Hepatocyte (in vitro differentiated cells): ENCODE measurements around the gene CELSR3.

ENCODE experiments used
- CTCF ChIP-seq: fragments of 200-600 bp; sonication (generic); IDR thresholded peaks from 2 replicates; pipeline ENCODE4 v1.5.1; 2016; ENCODE audit warnings: antibody characterized with exemption, mild to moderate bottlenecking; ENCODE audit not compliant: poor library complexity
- EZH2 ChIP-seq: fragments of 200-600 bp; sonication (generic); IDR thresholded peaks from 2 replicates; pipeline ENCODE4 v1.6.1; 2016; ENCODE audit warnings: antibody characterized with exemption, mild to moderate bottlenecking, borderline replicate concordance

GRCh38 chr3:48656841-48657281 is 5.8 kb downstream of the CELSR3 start:
- TF ChIP-seq CTCF (no peak), EZH2 (no peak)
